Esophagus muscularis mucosa (tissue), 4 donors: ENCODE results near the gene AVL9.
"Not testable (repeated sequence)": the region's sequence is repeated elsewhere in the genome, so short reads cannot be mapped to it uniquely, and the experiment has no call there.

ENCODE experiments used
- EP300 ChIP-seq: sonication (generic); formaldehyde crosslinking; IDR thresholded peaks from one replicate; pipeline ENCODE4 v1.6.1; 2017; ENCODE audit warnings: antibody characterized with exemption
- POLR2A ChIP-seq: fragments of 450-650 bp; IDR thresholded peaks from one replicate; pipeline ENCODE4 v1.6.1; 2017; ENCODE audit warnings: antibody characterized with exemption, moderate library complexity, mild to moderate bottlenecking, low read depth
- POLR2AphosphoS5 ChIP-seq, 2 donors: sonication (generic); formaldehyde crosslinking; IDR thresholded peaks; one replicate each; pipeline ENCODE4 v1.6.1; 2017; ENCODE audit warnings: antibody characterized with exemption in 2 of 2
- TF ChIP-seq, protein P1 (sequence below), 3 experiments: fragments of 200-600 bp in 2 of 3; fragments of 450-650 bp in 1 of 3; sonication (generic) in 2 of 3; IDR thresholded peaks; one replicate each; pipeline ENCODE4 v1.5.1; 2017 to 2019; ENCODE audit warnings: antibody characterized with exemption in 3 of 3, mild to moderate bottlenecking in 2 of 3, moderate library complexity in 1 of 3

DNA sequence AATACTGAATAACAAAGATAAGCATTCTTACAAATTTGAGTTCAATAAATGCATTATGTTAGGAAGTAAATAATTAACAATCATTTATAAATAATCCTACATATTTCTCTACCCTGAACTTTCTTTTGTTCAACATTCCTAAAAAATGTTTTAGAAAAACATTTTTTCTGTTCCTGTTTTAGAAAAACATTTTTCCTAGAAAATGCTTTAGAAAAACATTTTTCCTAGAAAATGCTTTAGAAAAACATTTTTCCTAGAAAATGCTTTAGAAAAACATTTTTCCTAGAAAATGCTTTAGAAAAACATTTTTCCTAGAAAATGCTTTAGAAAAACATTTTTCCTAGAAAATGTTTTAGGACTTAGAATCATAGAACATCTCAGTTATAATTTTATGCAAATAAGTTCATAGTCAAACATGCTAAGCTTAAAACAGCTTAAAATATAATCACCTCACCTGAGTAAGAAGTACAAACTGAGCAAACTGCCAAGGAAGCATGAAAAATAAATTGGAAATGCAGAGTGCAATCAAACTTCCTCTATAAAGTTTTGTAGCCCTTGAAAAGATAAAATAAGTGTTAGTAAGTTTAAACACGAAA lies 139.6 kb downstream of the AVL9 start:
- TF ChIP-seq POLR2A; POLR2AphosphoS5 (IDR thresholded peaks at IDR 0.05); EP300: not testable (repeated sequence)
- TF ChIP-seq, protein P1, sequence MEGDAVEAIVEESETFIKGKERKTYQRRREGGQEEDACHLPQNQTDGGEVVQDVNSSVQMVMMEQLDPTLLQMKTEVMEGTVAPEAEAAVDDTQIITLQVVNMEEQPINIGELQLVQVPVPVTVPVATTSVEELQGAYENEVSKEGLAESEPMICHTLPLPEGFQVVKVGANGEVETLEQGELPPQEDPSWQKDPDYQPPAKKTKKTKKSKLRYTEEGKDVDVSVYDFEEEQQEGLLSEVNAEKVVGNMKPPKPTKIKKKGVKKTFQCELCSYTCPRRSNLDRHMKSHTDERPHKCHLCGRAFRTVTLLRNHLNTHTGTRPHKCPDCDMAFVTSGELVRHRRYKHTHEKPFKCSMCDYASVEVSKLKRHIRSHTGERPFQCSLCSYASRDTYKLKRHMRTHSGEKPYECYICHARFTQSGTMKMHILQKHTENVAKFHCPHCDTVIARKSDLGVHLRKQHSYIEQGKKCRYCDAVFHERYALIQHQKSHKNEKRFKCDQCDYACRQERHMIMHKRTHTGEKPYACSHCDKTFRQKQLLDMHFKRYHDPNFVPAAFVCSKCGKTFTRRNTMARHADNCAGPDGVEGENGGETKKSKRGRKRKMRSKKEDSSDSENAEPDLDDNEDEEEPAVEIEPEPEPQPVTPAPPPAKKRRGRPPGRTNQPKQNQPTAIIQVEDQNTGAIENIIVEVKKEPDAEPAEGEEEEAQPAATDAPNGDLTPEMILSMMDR (IDR thresholded peaks at IDR 0.05) = not testable (repeated sequence)
